Measurements from ENCODE around the gene PITPNM3.

DNA sequence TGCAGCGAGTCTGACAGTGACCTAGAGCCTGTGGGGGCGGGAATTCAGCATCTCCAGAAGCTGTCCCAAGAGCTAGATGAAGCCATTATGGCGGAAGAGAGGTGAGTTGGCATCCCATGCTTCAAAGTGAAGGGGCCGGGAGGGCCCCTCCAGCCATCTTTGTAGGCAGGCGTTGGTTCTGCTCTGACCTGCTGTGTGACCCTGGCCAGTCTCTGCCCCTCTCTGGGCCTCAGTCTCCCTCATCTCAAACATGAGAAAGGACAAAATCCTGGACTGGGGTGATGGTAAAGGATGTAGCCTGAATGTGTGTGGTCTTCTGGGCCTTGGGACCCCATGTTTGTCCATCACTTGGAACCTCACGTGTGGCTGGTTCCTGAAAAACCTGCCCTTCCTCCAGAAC lies 107.0 kb downstream of the PITPNM3 start:
- TF ChIP-seq POLR2A (IDR thresholded peaks at IDR 0.05; ENCODE audit: low read depth, low read length) (no peak), TAF1 (IDR thresholded peaks at IDR 0.05; ENCODE audit: low read depth, low read length) (no peak), POLR2AphosphoS5 (IDR thresholded peaks at IDR 0.05; ENCODE audit: low read depth, low read length) (no peak), SPI1 (IDR thresholded peaks at IDR 0.05; ENCODE audit: low read depth, low read length) (no peak), POU2F2 (IDR thresholded peaks at IDR 0.05; ENCODE audit: low read depth, low read length) (no peak), PAX5 (IDR thresholded peaks at IDR 0.05; ENCODE audit: insufficient read depth, low read length, severe bottlenecking) (no peak)
